HG03039 (cell line): Measurements from ENCODE around the gene SLC6A4.
"Not testable (repeated sequence)": the region's sequence is repeated elsewhere in the genome, so short reads cannot be mapped to it uniquely, and the experiment has no call there.

ENCODE experiments used
- ATAC-seq: cut with Tn5 transposase; IDR thresholded peaks from one replicate; pipeline ENCODE4 v1.9.1; 2021; ENCODE audit warnings: mild to moderate bottlenecking, moderate library complexity; ENCODE audit not compliant: unreplicated experiment

The SLC6A4 gene

DNA sequence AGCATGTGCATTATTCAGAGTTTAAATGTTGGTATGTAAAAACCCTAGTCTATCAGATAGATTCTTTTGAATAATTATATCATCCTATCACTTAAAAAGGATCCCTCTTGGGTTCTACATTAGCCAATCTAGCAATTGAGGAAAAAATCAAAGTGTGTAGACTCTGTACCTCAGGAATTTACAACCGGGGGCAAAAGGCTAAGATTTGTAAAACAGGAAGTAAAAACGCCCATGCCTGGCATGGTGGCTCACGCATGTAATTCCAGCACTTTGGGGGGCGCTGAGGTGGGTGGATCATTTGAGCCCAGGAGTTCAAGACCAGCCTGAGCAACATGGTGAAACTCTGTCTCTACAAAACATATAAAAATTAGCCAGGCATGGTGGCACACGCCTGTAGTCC, 58.6 kb downstream of the SLC6A4 start:
- ATAC-seq, result no peak

DNA sequence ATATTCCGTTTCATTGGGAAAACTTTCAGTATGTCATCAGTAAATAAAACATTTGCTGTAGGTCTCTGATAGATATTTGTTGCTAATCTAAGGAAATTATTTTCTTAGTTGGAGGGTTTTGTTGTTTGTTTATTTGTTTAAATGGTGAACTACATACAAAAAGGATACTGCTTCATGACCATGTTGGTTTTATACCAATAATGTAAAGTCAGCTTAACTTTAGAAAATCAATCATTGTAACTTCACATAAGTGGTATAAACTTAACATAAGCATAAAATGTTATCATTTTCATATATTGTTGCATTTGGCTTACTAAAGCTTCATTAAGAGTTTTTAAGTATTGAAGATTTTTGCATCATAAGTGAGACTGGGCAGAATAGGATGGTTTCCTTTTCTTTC, 60.9 kb downstream of the SLC6A4 start:
- no peak for ATAC-seq

DNA sequence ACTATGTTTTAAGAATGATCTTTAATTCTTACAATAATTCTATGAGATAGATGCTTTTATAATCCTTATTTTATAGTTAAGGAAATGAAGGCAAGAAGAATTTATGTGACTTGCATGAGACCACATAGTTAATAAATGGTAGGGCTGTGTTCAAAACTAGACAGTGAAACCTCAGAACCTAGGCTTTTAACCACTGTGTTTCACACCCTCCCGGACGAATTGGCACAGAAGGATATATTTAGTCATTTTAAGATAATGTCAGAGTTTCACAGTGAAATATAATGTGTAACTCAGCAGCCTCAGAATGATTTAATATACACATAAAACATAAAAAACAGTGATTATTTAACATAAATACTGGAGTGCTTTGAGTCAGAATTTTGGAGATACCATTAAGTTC, 61.8 kb downstream of the SLC6A4 start:
- peak; percentile 59 for ATAC-seq

DNA sequence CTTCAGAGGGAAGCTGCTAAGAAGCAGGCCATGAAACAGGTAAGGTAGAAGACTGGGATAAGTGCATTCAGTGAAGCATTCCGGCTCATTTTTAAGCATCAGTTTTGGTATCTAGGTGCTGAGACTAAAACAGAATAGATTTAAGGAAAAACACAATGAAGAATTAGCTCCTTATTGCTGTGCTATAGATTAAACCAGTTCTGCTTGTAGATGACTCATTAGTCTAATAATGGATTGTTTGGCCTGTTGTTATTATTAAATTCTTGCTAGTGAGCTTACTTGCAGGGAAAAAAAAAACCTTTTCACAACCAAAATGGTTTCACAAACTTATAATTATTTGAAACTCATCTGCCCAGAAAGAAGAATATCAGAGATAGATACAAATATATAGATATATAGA, 62.9 kb downstream of the SLC6A4 start:
- no peak for ATAC-seq

DNA sequence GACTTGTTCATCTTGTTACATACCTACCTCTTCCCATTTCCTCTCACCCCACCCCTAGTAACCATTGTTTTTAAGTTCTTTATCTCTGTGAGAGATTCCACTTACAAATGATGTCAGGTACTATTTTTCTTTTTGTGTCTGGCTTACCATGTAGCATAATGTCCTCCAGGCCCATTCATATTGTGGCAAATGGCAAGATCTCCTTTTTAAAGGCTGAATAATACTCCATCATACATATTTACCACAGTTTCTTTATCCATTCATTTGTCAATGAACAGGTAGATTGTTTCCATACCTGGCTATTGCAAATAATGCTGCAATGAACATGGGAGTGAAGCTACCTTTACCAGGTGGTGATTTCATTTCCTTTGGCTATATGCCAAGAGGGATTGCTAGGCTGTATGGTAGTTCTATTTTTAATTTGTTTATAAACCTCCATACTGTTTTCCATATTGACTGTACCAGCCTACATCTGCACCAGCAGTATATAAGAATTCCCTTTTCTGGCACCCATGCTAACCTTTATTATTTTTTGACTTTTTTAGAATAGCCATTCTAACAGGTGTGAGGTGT, 65.0 kb downstream of the SLC6A4 start:
- ATAC-seq, result no peak

DNA sequence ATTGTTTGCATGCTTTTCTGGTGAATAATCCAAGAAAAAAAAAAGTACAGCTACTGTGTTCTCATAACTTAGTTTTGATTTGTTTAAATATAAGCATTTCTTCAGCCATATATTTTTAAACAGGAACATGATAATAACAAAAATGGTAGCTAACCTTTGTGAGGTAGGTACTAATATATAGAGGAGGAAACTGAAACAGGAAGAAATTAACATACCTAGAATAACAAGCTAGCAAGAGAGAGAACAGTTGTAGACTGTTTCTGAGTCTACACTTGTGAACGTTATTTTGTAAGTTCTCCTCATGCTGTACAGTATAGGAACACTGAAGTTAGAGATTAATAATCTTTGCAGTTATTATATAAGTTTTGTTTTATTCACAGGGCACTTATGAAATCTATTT, 69.5 kb downstream of the SLC6A4 start:
- ATAC-seq, result no peak

DNA sequence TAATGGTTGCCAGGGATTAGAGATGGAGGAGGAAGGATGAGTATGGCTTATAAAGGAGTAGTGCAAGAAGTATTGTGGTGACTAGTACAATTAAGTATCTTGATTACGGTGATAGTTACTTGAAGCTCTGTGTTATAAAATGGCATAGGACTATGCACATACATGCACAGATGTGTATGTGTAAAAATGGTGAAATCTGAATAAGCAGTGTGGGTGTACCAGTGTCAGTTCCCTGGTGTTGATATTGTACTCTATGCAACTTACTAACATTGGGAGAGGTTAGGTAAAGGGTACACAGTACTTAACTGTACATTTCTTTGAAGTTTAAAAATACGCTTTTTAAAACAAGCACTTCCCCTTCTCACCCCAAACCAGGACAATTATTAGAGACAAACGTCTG, 70.3 kb downstream of the SLC6A4 start:
- ATAC-seq, result no peak

DNA sequence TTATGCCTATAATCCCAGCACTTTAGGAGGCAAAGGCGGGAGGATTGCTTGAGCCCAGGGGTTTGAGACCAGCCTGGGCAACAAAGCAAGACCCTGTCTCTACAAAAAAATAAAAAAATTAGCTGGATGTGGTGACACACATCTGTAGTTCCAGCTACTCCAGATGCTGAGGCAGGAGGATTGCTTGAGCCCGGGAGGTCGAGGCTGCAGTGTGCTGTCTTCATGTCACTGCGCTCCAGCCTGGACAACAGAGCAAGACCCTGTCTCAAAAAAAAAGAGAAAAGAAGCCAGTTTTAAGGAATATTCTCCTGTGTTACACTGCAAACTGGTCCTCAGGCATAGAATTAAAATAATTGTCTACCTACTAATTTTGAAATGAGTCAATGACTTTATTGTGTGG, 71.0 kb downstream of the SLC6A4 start:
- no peak for ATAC-seq

DNA sequence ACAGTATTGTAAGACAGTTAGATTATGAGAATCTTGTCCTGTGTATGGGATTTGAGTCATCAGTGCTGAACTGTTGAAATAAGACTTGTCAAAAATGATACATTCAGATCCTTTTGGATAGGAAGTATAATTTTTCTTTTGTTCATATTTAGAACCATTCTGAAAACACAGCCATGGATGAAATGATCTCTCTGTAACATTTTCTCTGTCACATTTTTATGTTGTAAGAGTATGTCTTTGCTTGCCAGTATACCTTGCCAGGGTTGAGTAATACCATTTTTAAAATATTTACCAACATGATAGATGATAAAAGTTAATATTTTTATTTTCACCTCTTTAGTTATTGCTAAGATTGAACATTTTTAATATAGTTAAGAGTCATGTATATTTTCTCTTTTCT, 73.9 kb downstream of the SLC6A4 start:
- no peak for ATAC-seq

DNA sequence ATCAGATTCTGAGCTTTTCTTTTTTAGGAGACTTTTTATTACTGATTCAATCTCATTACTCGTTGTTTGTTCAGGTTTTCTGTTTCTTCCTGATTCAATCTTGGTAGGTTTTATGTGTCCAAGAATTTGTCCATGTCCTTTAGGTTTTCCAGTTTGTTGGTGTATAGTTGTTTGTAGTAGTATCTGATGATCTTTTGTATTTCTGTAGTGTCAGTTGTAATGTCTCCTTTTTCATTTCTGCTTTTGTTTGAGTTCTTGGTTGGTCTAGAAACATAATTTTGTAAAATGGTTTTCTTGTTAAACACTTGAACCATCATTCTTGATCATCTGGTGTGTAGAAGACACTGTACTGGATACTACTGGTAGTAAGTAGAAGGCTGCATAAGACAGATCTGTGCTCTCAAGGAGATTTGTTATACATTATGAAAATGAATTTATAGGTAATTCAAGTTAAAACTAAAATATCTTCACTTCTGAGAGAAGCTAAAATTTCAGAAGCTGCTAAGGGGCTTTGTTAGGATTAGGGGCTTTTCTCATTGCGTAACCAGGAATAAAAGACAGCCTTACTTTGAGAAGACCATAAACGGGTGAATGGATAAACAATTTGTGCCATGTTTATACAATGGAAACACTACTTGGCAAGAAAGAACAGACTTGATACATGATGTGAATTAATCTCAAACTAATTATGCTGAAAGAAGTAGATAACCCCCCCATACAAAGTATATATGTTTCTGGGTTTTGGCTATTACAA, 74.9 kb downstream of the SLC6A4 start:
- no peak for ATAC-seq

DNA sequence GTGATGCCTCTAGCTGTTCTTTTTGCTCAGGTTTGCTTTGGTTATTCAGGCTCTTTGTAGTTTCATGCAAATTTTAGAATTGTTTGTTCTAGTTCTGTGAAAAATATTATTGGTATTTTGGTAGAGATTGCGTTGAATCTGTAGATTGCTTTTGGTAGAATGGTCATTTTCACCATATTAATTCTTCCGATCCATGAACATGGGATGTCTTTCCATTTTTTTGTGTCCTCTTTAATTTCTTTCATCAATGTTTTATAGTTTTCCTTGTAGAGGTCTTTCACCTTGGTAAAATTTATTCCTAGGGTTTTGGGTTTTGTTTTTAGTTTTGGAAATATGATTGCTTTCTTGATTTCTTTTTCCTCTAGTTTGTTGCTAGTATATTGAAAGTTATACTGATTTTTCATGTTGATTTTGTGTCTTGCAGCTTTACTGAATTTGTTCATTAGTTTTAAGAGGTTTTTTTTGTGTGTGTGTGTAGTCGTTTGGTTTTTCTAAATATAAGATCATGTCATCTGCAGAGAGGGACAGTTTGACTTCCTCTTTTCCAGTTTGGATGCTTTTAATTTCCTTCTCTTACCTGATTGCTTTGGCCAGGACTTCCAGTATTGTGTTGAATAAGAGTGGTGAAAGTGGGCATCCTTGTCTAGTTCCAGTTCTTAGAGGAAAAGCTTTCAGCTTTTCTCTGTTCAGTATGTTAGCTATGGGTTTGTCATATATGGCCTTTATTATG, 76.4 kb downstream of the SLC6A4 start:
- ATAC-seq, result no peak

DNA sequence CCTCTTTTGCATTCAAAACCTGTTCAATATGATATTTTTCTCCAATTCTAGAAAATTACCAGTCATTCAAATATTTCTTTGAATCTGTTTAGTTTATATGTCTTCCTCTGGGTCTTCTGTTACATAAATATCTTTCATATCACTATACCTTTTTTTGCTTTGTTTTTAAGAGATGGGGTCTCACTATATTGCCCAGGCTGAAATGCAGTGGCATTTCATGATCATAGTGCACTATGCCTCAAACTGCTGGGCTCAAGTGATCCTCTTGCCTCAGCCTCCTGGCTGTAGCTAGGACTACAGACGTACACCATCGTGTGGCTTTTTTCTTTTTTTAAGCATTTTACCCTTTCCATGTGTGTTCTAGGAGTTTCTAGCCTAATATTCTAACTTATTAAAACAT, 80.1 kb downstream of the SLC6A4 start:
- no peak for ATAC-seq

DNA sequence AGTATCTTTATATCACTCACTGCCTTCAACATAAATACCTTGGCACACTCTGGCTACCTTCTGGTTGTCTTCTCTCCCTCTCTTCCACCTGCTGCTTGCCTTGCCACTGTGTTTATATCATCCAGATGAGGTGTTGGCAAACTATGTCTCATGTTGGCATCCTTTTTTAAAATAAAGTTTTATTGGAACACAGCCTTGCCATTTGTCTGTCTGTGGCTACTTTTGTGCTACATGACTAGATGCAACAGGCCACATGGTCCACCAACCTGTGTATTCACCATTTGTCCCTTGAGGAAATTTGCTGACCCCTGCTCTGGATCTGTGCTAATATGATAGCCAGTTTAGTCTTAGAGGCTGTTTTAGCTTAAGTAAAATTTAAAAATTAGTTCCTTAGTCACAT, 82.0 kb downstream of the SLC6A4 start:
- no peak for ATAC-seq

DNA sequence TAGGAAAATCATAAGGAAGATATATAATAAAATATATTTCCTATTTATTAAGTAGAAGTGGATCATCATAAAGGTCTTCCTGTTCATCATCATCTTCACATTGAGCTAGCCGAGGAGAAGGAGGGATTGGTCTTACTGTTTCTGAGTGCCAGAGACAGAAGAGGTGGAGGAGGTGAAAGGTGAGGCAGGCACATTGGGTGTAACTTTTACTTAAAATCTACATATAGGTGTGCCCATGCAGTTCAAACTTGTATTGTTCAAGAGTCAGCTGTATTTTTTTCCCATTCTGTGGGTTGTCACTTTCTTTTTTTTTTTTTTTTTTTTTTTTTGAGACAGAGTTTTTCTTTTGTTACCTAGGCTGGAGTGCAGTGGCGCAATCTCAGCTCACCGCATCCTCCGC, 84.0 kb downstream of the SLC6A4 start:
- ATAC-seq, result no peak

DNA sequence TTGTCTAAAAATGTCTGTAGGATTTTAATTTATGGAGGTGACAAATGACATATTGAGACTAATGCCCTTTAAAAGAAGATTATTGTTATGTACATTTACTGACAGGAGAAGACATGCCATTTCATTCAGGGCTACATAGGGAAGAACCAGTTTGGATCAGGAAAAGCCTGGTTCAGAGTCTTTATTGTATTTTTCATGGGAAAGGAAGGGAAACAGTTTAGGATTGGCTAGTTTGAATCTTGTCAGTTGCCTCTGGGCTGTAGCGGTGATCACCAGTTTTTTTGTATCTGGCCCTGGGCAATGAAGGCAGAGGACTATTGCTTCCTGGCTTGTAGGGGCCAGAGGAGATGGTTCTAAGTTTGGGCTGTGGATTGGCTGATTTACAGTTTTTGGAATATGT, 87.1 kb downstream of the SLC6A4 start:
- ATAC-seq, result no peak

DNA sequence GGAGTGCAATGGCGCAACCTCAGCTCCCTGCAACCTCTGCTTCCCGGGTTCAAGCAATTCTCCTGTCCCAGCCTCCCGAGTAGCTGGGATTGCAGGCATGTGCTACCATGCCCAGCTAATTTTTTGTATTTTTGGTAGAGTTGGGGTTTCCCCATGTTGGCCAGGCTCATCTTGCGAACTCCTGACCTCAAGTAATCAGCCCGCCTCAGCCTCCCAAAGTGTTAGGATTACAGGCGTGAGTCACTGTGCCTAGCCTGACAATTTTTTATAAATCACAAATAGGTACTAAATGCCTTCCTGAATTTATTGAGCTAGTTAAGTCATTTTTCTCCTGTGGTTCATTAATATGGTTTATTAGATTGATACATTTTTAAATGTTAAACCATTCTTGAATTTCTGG, 87.6 kb downstream of the SLC6A4 start:
- ATAC-seq, result not testable (repeated sequence)
